Measurements from ENCODE around the gene ZNF682. TPM values are rescaled to one million over a fixed set of nuclear protein-coding genes. Genes with fewer than 3 reads are reported as not detected.

ZNF682 gene
- total and polyA plus RNA-seq, 2 of the 13 experiments (the other 11 are each of a cell fraction or from before 2014, with no cell fraction given), result 2.0 to 7.2 TPM

GRCh38 chr19:20039203-20039723, at the start of gene ZNF682 (continued):
- TF ChIP-seq PAWR (CRISPR knock-in tag; IDR thresholded peaks at IDR 0.05; ENCODE audit: borderline replicate concordance), result no peak
- TF ChIP-seq ZNF264 (CRISPR knock-in tag; IDR thresholded peaks at IDR 0.05), result peak; percentile 19; the same call in 1 of the 2 replicates
- TF ChIP-seq LRRFIP1 (CRISPR knock-in tag; conservative IDR thresholded peaks at IDR 0.05), result no peak
- TF ChIP-seq MLXIP (CRISPR knock-in tag; IDR thresholded peaks at IDR 0.05; ENCODE audit: borderline replicate concordance), result no peak
- TF ChIP-seq ZNF740 (CRISPR knock-in tag; IDR thresholded peaks at IDR 0.05), result no peak
- TF ChIP-seq ZNF326 (CRISPR knock-in tag; IDR thresholded peaks at IDR 0.05; ENCODE audit: borderline replicate concordance), result no peak
- TF ChIP-seq SP2 (CRISPR knock-in tag; IDR thresholded peaks at IDR 0.05), result peak; percentile 91
- TF ChIP-seq THAP8 (CRISPR knock-in tag; IDR thresholded peaks at IDR 0.05; ENCODE audit: borderline replicate concordance), result no peak
- TF ChIP-seq HNF1B (CRISPR knock-in tag; IDR thresholded peaks at IDR 0.05), result no peak
- TF ChIP-seq ZNF878 (CRISPR knock-in tag; IDR thresholded peaks at IDR 0.05), result no peak
- TF ChIP-seq BATF2 (CRISPR knock-in tag; IDR thresholded peaks at IDR 0.05), result no peak
- TF ChIP-seq ZNF275 (CRISPR knock-in tag; IDR thresholded peaks at IDR 0.05; ENCODE audit: borderline replicate concordance), result no peak
- peak; percentile 49; the same call in 1 of the 2 replicates for TF ChIP-seq TGIF2 (CRISPR knock-in tag; IDR thresholded peaks at IDR 0.05)
- TF ChIP-seq HINFP (CRISPR knock-in tag; IDR thresholded peaks at IDR 0.05; ENCODE audit: low read depth), result no peak

Data from HepG2 (cell line).